ENCODE results near the gene AK8.
A peak's percentile ranks its signal among the peaks of the same experiment; 100 is the strongest.

Gene AK8

DNA sequence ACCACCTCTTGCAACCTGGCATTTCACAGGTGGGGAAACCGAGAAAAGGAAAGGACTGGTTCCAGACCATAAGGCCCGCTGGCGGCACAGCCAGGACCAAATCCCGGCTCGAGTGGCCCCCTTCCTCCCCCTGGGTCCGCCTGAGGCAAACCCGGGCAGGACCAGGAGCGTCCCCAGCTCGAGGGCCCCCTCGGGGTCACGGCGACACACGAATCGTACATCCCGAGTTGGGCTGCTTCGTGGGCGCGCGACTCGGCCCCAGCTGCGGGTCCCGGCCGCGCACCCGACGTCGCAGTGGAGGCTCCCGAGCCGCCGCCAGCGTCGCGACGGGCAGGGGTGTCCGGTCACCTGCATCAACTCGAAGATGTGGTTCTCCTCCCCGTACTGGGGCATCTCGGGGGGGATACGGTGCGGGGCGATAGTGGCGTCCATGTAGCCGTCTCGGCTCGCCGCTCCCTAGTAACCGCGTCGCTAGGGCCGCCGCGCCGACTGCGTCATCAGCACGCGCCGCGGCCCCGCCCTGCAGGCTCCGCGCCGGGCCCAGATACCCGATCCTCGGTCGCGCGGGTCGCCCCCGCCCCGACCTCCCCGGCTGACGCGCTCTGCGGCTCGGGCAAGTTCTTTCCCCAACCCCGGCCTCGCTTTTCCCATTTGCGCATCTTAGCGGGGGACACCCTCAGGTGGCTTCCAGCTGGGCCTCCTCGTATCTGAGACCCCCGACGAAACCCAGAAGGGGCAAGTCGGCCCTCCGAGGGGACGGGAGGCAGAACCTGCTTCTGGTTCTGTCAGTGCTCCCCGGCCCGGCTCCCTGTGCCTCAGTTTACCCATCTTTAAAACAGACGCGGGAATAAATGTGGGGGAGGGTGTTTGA, at the start of gene AK8:
Gene AK8 (minus strand): TSS at position 461 of the 871 bp plus-strand sequence. CDS start 29 bp downstream, at position 432.
- DNase-seq, result peak; percentile 32

GRCh38 chr9:132927704-132928103, 49.6 kb upstream of the AK8 start:
- DNase-seq, result no peak

DNA sequence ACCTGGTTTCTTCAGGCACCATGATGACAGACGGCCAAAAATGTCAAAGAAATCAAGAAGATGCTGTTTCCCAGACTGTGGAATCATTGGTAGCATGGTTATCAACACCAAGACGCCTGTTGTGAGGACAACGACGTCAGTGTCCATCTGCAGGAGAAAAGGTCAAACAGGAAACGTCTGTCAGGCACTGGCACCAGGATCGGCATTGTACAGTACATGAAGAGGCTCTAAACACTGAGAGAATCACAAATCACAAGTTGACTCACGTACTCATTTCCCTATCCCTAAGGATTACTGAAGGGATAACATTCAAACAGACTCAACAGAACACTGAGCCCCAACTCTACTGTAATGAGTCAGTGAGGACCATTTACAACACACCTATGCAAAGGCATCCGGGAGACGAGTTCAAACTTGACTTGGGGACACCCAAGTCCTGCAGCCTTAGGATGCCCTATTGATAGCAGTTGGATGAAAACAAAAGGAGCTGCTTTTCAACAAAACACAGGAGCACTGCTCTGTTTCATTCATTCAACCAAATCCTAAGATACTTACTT, 45.3 kb upstream of the AK8 start:
- DNase-seq, result no peak

GRCh38 chr9:132919614-132920268, 41.7 kb upstream of the AK8 start:
- no peak for DNase-seq

DNA sequence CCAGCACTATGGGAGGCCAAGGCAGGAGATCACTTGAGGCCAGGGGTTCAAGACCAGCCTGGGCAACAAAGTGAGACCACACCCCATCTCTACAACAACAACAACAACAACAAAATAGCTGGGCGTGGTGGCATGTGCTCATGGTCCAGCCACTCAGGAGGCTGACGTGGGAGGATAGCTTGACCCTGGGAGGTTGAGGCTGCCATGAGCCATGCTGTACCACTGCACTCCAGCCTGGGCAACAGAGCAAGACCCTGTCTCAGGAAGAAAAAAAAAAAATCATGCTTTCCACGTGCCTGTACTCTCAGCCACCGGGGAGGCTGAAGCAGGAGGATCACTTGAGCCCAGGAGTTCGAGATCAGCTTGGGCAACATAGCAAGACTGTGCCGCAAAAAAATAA, 36.8 kb upstream of the AK8 start:
- DNase-seq, result no peak

DNA sequence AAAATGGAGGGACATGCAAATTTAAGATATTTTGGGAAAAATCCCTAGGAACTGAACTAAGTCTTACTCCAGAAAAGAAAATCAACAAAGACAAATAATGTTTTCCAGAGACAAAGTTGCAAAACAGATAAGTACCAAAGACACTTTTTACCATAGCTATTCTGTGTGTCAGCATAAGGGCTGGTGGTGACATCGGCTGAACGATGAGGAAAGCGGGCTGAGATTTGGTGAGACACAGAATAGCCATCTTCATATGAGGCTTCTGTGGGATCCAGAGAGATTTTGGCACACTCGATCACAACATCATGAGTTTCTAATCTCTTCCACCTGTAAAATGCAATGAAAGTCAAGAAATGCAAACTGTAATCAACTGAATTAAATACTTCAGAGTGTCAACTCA, 34.0 kb upstream of the AK8 start:
- no peak for DNase-seq

DNA sequence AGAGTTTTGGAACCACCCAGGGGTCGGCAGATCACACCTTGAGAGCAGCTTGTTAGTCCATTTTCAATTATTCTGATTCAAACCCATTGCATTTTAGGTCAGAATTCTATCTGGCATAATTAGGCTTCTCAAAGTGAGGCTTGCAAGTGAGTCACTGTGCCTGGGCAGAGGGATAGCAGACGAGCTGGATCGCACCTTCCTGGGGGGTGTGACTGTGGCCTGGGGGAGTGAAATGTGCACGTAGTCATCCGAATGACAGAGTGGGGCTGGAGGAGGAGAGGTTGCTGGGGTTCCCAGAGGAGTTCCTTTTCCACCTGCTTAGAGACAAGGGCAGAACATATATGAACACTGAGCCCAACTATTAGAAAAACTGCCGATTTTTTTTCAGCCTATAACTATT, 32.3 kb upstream of the AK8 start:
- no peak for DNase-seq

- DNase-seq, result no peak
These were observed 31.2 kb upstream of the AK8 start for GRCh38 chr9:132909311-132909710.

DNA sequence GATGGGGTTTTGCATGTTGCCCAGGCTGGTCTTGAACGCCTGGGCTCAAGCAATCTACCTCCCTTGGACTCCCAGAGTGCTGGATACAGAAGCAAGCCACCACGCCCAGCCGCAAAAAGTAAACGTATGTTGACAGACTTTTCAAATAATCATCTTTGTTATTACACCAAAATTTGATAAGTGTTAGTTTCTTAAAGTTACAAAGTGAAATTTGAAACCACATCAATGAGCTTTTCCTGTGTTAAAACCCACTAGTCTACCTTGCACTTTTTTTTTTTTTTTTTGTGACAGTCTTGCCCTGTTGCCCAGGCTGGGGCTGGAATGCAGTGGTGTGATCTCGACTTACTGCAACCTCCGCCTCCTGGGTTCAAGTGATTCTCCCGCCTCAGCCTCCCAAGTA, 30.6 kb upstream of the AK8 start:
- no peak for DNase-seq

DNA sequence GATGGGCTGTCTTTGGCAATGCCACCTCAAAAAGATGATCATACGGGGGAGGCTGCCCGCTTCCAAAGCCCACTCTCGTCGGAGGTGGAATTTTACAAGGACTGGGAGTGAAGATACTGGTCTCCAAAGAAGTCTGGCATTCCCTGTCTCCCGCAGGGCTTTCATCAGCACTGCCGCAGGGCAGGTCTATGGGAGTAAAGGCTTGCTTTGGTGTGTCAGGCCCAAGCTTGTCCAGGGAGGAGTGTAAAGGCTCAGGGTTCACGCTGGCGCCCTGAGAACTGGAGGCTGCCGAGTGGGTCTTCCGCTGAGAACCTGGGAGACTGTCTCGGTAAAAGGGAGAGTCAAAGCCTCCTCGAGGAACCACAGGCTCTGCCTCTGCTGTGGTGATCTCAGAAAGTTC, 27.6 kb upstream of the AK8 start:
- no peak for DNase-seq

DNA sequence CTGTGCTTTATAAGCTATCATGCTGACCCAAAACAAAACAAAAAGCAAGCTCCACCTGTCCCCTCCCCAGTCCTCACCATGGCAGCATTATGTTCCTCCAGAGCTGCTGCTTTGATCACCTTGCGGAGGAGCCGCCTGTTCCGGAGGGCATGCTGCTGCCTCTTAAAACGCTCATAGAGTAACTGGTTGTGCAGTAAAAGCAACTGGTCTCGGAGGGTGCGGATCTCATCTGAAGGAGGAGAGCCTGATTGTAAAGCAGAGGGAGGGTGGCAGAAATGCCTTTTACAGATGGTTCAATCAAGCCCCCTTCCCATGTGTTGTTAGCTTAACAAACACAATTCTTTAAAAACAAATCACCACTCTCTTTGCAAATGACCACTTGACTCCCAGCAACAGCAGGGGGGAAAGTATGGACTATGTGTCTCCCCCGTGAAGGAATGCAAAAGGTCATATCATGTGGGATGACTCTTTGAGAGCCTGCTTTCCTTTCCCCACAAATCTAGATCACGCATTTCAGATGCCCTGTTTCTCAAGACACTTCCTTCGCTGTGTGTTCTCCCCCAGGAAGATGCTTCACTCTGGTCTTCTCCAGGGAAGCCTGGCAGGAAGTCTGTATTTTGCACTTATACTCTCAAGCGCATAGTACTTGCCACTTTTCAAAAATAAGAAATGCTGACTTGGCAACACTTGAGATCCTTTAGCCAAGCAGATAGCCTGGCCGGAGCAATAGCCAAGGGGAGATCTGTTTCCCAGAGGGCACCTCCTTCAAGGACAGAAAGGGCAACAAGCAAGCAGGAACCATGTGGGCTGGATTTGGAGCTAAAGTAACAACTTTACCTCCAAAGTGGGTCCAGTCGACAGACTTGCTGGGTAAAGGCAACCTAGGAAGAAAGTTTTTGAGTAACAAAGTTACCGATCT, 25.7 kb upstream of the AK8 start:
- DNase-seq, result no peak

- DNase-seq, result peak; percentile 8
These were observed 24.1 kb upstream of the AK8 start for GRCh38 chr9:132901858-132902831.

- no peak for DNase-seq
These were observed 20.0 kb upstream of the AK8 start for GRCh38 chr9:132898051-132898450.

DNA sequence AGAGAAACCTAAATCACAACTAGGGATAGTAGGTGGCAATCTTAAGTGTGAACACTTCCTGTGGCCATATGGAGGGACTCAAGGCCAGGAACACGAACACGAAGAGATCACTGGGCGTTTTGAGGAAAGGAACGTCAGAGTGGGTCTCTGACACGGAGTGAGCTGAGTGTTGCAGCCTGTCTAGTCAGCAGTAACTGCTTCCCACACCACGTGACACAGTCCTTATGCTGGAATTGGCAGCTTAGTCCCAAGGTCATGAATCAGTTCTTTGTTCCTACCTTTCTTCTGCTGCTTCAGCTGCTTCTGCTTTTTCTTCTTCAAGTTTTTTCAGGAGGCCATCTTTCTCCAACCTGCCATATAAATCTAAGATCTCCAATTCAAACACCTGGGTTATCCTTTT, 18.8 kb upstream of the AK8 start:
- no peak for DNase-seq

DNA sequence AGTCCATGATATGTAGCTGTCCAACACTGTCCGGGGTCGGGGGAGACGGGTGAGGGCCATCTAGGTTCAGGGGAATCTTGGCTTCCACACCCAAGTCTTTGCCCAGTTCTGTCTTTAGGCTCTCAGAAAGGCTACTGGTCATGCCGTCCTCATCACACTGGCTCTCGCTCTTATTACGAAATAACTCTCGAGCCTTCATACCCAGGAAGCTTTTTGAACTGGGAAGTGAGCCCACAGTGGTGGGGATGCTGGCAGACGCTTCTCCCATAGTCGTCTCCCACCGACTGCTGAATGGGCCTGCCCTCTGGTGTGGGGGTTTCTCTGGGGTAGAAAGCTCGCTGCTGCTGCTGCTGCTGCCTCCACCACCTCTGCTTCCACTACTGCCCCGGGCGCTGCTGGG, 18.2 kb upstream of the AK8 start:
- DNase-seq, result no peak

DNA sequence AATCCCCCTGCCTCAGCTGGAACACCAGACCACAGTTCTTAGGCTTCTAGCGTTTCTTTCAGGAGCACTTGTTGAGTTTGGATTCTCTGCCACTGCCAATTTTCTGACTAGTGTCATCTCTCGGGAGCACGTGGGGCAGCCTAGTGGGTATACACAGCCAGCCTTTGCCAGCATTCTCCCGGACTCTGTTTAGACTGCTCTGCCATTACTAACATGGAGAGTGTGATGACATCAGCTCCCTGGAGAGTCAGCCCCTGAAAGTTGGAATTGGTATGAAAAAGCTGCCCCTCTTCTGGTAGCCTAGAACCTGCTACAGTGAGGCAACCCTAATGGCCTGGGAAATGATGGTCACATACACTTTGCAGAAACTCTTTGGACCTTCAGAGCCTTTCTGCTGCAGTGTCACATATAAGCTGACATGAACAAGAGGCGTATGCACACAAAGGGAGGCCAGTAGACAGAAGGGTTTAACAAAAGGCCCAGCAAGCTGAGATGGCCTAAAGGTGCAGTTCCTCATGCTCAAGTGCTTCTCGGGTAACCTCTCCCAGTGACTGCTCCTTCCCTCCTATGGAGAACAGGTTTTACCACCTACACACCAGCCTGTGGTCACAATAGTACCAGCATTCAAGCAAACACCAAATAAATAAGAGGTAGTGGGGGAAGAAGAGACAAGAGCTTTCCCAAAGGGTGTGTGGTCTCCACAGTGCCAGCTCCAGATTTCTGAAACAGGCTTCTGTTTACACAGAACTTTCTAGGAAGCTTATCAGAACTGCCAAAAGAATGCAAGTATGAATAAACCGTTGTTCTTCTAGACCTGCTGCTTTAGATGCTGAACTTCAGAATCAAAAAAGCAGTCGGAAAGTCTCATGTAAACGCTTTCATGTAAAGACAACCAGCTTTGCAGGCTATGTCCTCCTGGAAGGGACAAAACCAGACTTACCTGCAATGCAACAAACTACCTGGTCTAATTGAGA, 17.1 kb upstream of the AK8 start:
- DNase-seq, result no peak

- no peak for DNase-seq
These were observed 16.3 kb upstream of the AK8 start for GRCh38 chr9:132894346-132894745.

DNA sequence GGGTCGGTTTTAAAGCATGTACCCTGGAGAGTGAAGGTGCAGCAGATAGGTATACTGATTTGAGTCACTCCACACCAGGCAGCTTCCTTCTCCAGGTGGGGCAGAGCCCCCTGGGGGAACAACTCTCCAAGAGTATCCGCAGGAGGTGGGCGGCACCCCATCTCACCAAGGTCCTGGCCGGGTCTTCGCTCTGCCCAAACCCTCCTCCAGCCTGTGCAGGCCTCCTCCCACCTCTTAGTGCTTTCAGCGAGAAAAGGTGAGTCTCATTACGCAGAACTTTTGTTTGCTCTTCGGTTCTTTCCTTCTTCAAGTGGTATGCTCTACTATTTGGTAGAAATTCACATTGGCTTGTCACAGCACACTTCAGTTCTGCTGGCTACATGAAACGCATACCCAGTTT, 14.3 kb upstream of the AK8 start:
- DNase-seq, result no peak

DNA sequence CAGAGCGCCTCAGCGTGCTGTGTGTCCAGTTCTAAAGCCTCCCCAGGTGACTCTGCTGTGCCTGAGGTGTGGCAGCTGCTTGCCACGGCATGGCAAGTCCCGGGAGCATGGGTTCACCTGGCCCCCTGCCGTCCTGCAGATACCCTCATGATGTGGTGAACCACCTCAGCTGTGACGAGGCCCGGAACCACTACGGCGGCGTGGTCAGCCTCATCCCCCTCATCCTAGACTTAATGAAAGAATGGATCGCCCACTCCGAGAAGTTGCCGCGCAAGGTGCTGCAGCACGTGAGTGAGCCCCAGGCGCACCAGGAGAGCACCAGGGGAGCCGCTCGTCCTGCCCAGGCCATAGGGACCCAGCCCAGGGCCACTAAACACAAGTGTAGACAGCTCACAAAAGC, 10.1 kb upstream of the AK8 start:
- no peak for DNase-seq
